Measurements from ENCODE around the gene SPRR2A. TPM values are rescaled to one million over a fixed set of nuclear protein-coding genes. Genes with fewer than 3 reads are reported as not detected.

SPRR2A gene
- total and polyA plus RNA-seq, 2 of the 13 experiments (the other 11 are each of a cell fraction or from before 2014, with no cell fraction given), result not detected

GRCh38 chr1:153072806-153073726 is 15.8 kb upstream of the SPRR2A start:
- Histone ChIP-seq H3K4me2 (ENCODE audit: low read depth, low read length) (no peak overlapping the region), H3K9me3 (ENCODE audit: low read length) (no peaks in the 10 kb centered on the region), H3K9ac (ENCODE audit: insufficient read depth, low read depth, low read length) (no peak overlapping the region), H4K20me1 (ENCODE audit: insufficient read depth, low read length) (no peaks in the 10 kb centered on the region), H3K27me3 (ENCODE audit: control insufficient read depth in 1 of 2, insufficient read depth in 2 of 2, low read length in 2 of 2) (no peaks in the 10 kb centered on the region), H2AFZ (ENCODE audit: low read length) (no peak overlapping the region), H3K79me2 (ENCODE audit: insufficient read depth, low read length) (no peaks in the 10 kb centered on the region), H3K27ac (ENCODE audit: extremely low read length, insufficient read depth, low read length) (no peak overlapping the region), H3K4me1 (ENCODE audit: insufficient read depth, low read length) (no peaks in the 10 kb centered on the region), H3K4me3 (replicated peaks in 1 of 3; ENCODE audit: insufficient read depth in 1 of 3, low read depth in 2 of 3, low read length in 3 of 3) (no peak overlapping the region), H3K36me3 (replicated peaks in 1 of 2; ENCODE audit: control insufficient read depth in 1 of 2, insufficient read depth in 2 of 2, low read length in 2 of 2) (no peaks in the 10 kb centered on the region)
- TF ChIP-seq PAF1 (CRISPR knock-in tag; IDR thresholded peaks at IDR 0.05) (no peak), CHD2 (IDR thresholded peaks at IDR 0.05; ENCODE audit: low read depth, low read length) (no peak), KAT8 (CRISPR knock-in tag; IDR thresholded peaks at IDR 0.05) (no peak), ZNF160 (CRISPR knock-in tag; IDR thresholded peaks at IDR 0.05) (no peak), ZNF746 (CRISPR knock-in tag; IDR thresholded peaks at IDR 0.05) (no peak), ZNF841 (CRISPR knock-in tag; IDR thresholded peaks at IDR 0.05; ENCODE audit: borderline replicate concordance) (no peak), RARG (CRISPR knock-in tag; IDR thresholded peaks at IDR 0.05; ENCODE audit: low read depth) (no peak), ZMAT3 (CRISPR knock-in tag; conservative IDR thresholded peaks at IDR 0.05) (no peak), AGO2 (optimal IDR thresholded peaks at IDR 0.05; ENCODE audit: low read depth, low read length) (no peak), ZNF205 (CRISPR knock-in tag; IDR thresholded peaks at IDR 0.05) (no peak), ZNF17 (CRISPR knock-in tag; IDR thresholded peaks at IDR 0.05) (no peak), STAT5B (CRISPR knock-in tag; IDR thresholded peaks at IDR 0.05) (no peak), THRA (CRISPR knock-in tag; IDR thresholded peaks at IDR 0.05; ENCODE audit: borderline replicate concordance) (no peak), NR2F2 (IDR thresholded peaks at IDR 0.05; ENCODE audit: borderline replicate concordance, low read depth) (no peak), MED13 (CRISPR knock-in tag; IDR thresholded peaks at IDR 0.05) (no peak), ZNF253 (CRISPR knock-in tag; IDR thresholded peaks at IDR 0.05; ENCODE audit: borderline replicate concordance) (no peak), FOXP4 (CRISPR knock-in tag; IDR thresholded peaks at IDR 0.05) (no peak)
- no TSS peak for BruUV-seq (replicated peaks)
- DNase-seq (ENCODE audit: low spot score) (no peak), FAIRE-seq (no peak), ATAC-seq (no peak)
- ChIA-PET POLR2A (no interaction called here), CTCF (ENCODE audit: low intra/inter-chr PET ratio, low total read pairs) (no interaction called here)
- intact Hi-C loops (cut with micrococcal nuclease; ENCODE audit: unreplicated experiment) (no loop called here), in situ Hi-C loops (cut with HindIII; ENCODE audit: extremely low pct_ligation_motif_present, low pct_unique_long_range_greater_than_20kb) (no loop called here)
- 0% methylated on average over 3 of the region's 5 CpGs for WGBS (ENCODE audit: low lambda C conversion rate)

All from HepG2 (cell line).